Mucosa of rectum (tissue), 2 donors: ENCODE results near the gene CAPN7.

ENCODE experiments used
- H3K27ac ChIP-seq, 2 donors: one replicate each; pipeline ENCODE4 v1.7.0; 2013; ENCODE audit warnings: inconsistent platforms in 2 of 2, low read depth in 2 of 2, low read length in 2 of 2
- H3K27me3 ChIP-seq, 2 donors: one replicate each; pipeline ENCODE4 v1.7.0; 2013; ENCODE audit warnings: low read length in 2 of 2; ENCODE audit not compliant: control insufficient read depth in 2 of 2, insufficient read depth in 2 of 2
- H3K36me3 ChIP-seq, 2 donors: one replicate each; pipeline ENCODE4 v1.7.0; 2013; ENCODE audit warnings: low read length in 2 of 2; ENCODE audit not compliant: control insufficient read depth in 2 of 2, insufficient read depth in 2 of 2
- H3K4me1 ChIP-seq, 2 donors: one replicate each; pipeline ENCODE4 v1.7.0; 2013; ENCODE audit warnings: low read length in 2 of 2, mild to moderate bottlenecking in 1 of 2; ENCODE audit not compliant: control insufficient read depth in 2 of 2, insufficient read depth in 2 of 2
- H3K4me3 ChIP-seq, 2 donors: one replicate each; pipeline ENCODE4 v1.7.0; 2013; ENCODE audit warnings: low read length in 2 of 2
- H3K9ac ChIP-seq, 2 donors: one replicate each; pipeline ENCODE4 v1.7.0; 2013; ENCODE audit warnings: low read length in 2 of 2, low read depth in 1 of 2, mild to moderate bottlenecking in 1 of 2
- H3K9me3 ChIP-seq, 2 donors: one replicate each; pipeline ENCODE4 v1.7.0; 2013; ENCODE audit warnings: low read length in 2 of 2; ENCODE audit not compliant: control insufficient read depth in 2 of 2
- donor health status: healthy.
- donor health status: Normal muscosa, but diverticular disease.

The CAPN7 gene

DNA sequence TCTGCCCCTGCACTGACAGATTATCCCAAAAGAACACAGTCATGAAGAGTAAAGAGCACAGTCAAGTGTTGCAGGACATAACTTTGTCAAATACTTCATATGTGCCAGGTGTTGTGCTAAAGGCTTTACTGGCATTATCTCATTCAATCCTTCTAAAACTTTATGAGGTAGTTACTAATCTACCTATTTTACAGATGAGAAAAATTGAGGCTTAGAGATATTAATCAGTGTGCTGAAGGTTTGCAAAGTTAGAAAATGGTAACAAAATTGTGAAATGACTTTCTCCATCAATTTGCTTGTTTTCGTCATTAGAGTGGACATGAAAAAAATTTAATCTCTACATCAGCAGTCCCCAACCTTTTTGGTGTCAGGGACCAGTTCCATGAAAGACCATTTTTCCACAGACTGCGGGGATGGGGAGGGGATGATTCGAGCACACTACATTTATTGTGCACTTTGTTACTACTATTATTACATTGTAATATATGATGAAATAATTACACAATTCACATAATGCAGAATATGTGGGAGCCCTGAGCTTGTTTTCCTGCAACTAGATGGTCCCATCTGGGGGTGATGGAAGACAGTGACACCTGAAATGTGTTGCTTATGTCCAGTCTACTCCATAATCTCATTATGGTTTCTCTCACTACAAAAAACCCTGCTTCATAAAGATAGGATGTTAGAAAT lies 8.6 kb upstream of the CAPN7 start:
- Histone ChIP-seq H3K9ac (no peak overlapping the region), H3K4me3 (no peak overlapping the region), H3K4me1 (no peaks in the 10 kb centered on the region), H3K27me3 (no peaks in the 10 kb centered on the region), H3K9me3 (peaks cover 0 to 3% of the 10 kb centered on the region in 2 donors), H3K36me3 (no peaks in the 10 kb centered on the region), H3K27ac (no peak overlapping the region)

GRCh38 chr3:15198686-15199085 lies 7.4 kb upstream of the CAPN7 start:
- Histone ChIP-seq H3K36me3 (no peaks in the 10 kb centered on the region), H3K9me3 (peaks cover 0 to 3% of the 10 kb centered on the region in 2 donors), H3K9ac (no peak overlapping the region), H3K4me1 (no peaks in the 10 kb centered on the region), H3K27me3 (no peaks in the 10 kb centered on the region), H3K27ac (no peak overlapping the region), H3K4me3 (no peak overlapping the region)

DNA sequence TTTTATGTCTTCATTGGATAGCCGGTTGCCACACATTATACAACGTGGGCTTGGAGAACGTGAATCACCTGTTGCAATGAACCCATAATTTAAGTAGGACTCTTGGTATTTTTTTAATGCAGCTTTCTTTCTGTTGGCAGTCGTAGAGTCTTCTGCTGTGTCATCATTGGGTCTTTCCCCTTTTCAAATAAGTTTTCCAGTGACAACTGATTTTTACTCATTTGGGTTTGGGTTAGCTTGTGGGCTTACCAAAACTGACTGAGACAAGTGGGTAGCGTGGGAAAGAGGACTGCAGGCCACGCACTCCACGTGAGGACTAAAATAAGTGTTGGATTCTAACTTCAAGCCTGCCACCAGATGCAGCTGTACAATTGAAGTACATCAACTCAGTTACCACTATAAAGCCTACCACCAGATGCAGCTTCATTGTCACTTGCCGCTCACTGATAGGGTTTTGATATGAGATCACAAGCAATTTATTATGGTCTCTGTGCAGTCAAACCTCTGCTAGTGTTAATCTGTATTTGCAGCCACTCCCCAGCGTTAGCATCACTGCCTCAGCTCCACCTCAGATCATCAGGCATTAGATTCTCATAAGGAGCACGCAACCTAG lies 6.4 kb upstream of the CAPN7 start:
- no peak overlapping the region for H3K4me3 ChIP-seq
- H3K36me3 ChIP-seq, result no peaks in the 10 kb centered on the region
- no peak overlapping the region for H3K9ac ChIP-seq
- no peaks in the 10 kb centered on the region for H3K27me3 ChIP-seq
- H3K4me1 ChIP-seq, result no peaks in the 10 kb centered on the region
- H3K9me3 ChIP-seq, result peaks cover 0 to 3% of the 10 kb centered on the region in 2 donors
- no peak overlapping the region for H3K27ac ChIP-seq

- Histone ChIP-seq H3K36me3 (no peaks in the 10 kb centered on the region), H3K4me1 (peaks cover 10 to 15% of the 10 kb centered on the region in 2 donors), H3K4me3 (no peak overlapping the region), H3K27me3 (no peaks in the 10 kb centered on the region), H3K9me3 (no peaks in the 10 kb centered on the region), H3K27ac (no peak overlapping the region), H3K9ac (no peak overlapping the region)
Measured at GRCh38 chr3:15204005-15204404, 2.0 kb upstream of the CAPN7 start.

GRCh38 chr3:15205482-15205933 lies 538 bp upstream of the CAPN7 start:
- H3K4me3 ChIP-seq, result peak overlapping the region; percentile 86 to 89
- peaks cover 0 to under 1% of the 10 kb centered on the region in 2 donors for H3K36me3 ChIP-seq
- peak overlapping the region; percentile 97 to 98 for H3K27ac ChIP-seq
- peak overlapping the region; percentile 83 to 96 for H3K9ac ChIP-seq
- H3K4me1 ChIP-seq, result peaks cover 10 to 15% of the 10 kb centered on the region in 2 donors
- H3K9me3 ChIP-seq, result no peaks in the 10 kb centered on the region
- H3K27me3 ChIP-seq, result no peaks in the 10 kb centered on the region

GRCh38 chr3:15206662-15207576 lies 873 bp downstream of the CAPN7 start:
- Histone ChIP-seq H3K36me3 (peaks cover under 1 to 5% of the 10 kb centered on the region in 2 donors), H3K9me3 (no peaks in the 10 kb centered on the region), H3K27me3 (no peaks in the 10 kb centered on the region), H3K4me3 (peak overlapping the region; percentile 89 to 96), H3K27ac (peak overlapping the region; percentile 97 to 98), H3K9ac (peak overlapping the region; percentile 85 to 96), H3K4me1 (peaks cover 10 to 15% of the 10 kb centered on the region in 2 donors)

DNA sequence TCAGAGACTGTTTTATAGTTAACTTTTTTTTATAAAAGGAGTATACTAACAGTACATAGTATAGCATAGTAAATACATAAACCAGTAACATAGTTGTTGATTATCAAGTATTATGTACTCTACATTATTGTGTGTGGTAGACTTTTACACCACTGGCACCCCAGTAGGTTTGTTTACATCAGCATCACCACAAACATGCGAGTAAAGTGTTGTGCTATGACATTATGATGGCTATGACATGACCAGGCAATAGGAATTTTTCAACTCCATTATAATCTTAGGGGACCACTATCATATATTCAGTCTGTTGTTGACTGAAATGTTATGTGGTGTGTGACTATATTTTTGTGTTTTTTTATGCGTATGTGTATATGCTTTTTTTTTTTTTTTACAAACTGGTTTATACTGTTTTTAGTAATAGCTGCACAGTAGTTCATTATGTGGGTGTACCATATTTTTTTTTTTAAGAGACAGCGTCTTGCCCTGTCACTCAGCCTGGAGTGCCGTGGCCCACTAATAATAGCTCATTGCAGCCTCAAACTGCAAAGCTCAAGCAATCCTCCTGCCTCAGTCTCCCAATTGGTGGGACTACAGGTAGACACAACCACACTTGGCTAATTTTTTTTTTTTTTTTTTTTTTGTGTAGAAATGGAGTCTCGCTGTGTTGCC lies 1.9 kb downstream of the CAPN7 start:
- H3K9ac ChIP-seq, result peak overlapping the region; percentile 85 to 96
- no peak overlapping the region for H3K27ac ChIP-seq
- peaks cover 6 to 16% of the 10 kb centered on the region in 2 donors for H3K36me3 ChIP-seq
- H3K4me3 ChIP-seq, result peak overlapping the region; percentile 50 to 96
- H3K9me3 ChIP-seq, result no peaks in the 10 kb centered on the region
- H3K27me3 ChIP-seq, result no peaks in the 10 kb centered on the region
- peaks cover 10 to 15% of the 10 kb centered on the region in 2 donors for H3K4me1 ChIP-seq

- no peak overlapping the region for H3K9ac ChIP-seq
- no peak overlapping the region for H3K27ac ChIP-seq
- no peak overlapping the region for H3K4me3 ChIP-seq
- no peaks in the 10 kb centered on the region for H3K27me3 ChIP-seq
- H3K9me3 ChIP-seq, result no peaks in the 10 kb centered on the region
- peaks cover 9 to 11% of the 10 kb centered on the region in 2 donors for H3K4me1 ChIP-seq
- peaks cover 9 to 27% of the 10 kb centered on the region in 2 donors for H3K36me3 ChIP-seq
Measured at GRCh38 chr3:15211937-15212336, 5.9 kb downstream of the CAPN7 start.

- no peak overlapping the region for H3K27ac ChIP-seq
Measured at GRCh38 chr3:15214758-15215157, 8.7 kb downstream of the CAPN7 start.

More at GRCh38 chr3:15214758-15215157, 8.7 kb downstream of the CAPN7 start:
- Histone ChIP-seq H3K4me3 (no peak overlapping the region), H3K27me3 (no peaks in the 10 kb centered on the region), H3K36me3 (peaks cover 31 to 51% of the 10 kb centered on the region in 2 donors), H3K4me1 (no peaks in the 10 kb centered on the region), H3K9me3 (no peaks in the 10 kb centered on the region), H3K9ac (no peak overlapping the region)
